Endothelial cell of umbilical vein (primary cell): Measurements from ENCODE around the gene PTCSC3. TPM values are rescaled to one million over a fixed set of nuclear protein-coding genes. Genes with fewer than 3 reads are reported as not detected.

Source experiments
- BruUV-seq: library from RNA; stranded (reverse); fragments of 400-500 nt; replicated peaks from 2 replicates; lab custom pipeline; 2021; lab: Mats Ljungman, UMichigan
- CTCF ChIA-PET: fragments of 300-600, 350-600 bp; sonication (Branson Sonifier 250); formaldehyde crosslinking; loops from one replicate; lab custom pipeline; 2021; ENCODE audit warnings: antibody characterized with exemption, inconsistent platforms; lab: Charles Lee
- POLR2A ChIA-PET: fragments of 300-600, 350-600 bp; sonication (Branson Sonifier 250); formaldehyde crosslinking; loops from one replicate; lab custom pipeline; 2021; ENCODE audit warnings: antibody characterized with exemption, inconsistent platforms; lab: Charles Lee
- DNase-seq: peaks from one replicate; pipeline ENCODE4 v3.0.0-alpha.2; 2011; ENCODE audit warnings: low read depth, low spot score
- FAIRE-seq: peaks from 2 replicates; lab custom pipeline; 2011; peaks lifted over from hg19 to GRCh38; lab: Jason Lieb, UNC
- H2AFZ ChIP-seq: 2 replicates; pipeline ENCODE4 v1.6.0; 2012; ENCODE audit warnings: low read depth, low read length, control low read depth, inconsistent platforms
- H3K27ac ChIP-seq: 2 replicates; pipeline ENCODE4 v1.5.1; 2011; ENCODE audit warnings: low read depth, mild to moderate bottlenecking, control low read depth, low read length, moderate library complexity; ENCODE audit not compliant: insufficient read depth
- H3K27me3 ChIP-seq, 2 experiments: 2 replicates each; pipeline versions ENCODE4 v1.6.0 to v1.6.1; 2011; ENCODE audit warnings: low read length in 2 of 2, mixed read lengths in 1 of 2; ENCODE audit not compliant: control insufficient read depth in 2 of 2, insufficient read depth in 2 of 2
- H3K36me3 ChIP-seq, 2 experiments: 2 replicates in 1 of 2; 3 replicates in 1 of 2; pipeline ENCODE4 v1.5.1; 2011; ENCODE audit warnings: low read length in 2 of 2, mild to moderate bottlenecking in 1 of 2, moderate library complexity in 1 of 2; ENCODE audit not compliant: control insufficient read depth in 2 of 2, insufficient read depth in 2 of 2; ENCODE audit errors: extremely low read depth in 1 of 2
- H3K4me1 ChIP-seq: 3 replicates; pipeline ENCODE4 v1.5.1; 2011; ENCODE audit warnings: mild to moderate bottlenecking, low read length; ENCODE audit not compliant: control insufficient read depth, insufficient read depth; ENCODE audit errors: extremely low read depth
- H3K4me2 ChIP-seq: 2 replicates; pipeline ENCODE4 v1.6.1; 2011; ENCODE audit warnings: low read length, control low read depth, mixed read lengths; ENCODE audit not compliant: insufficient read depth
- H3K4me3 ChIP-seq, 3 experiments: fragments of 200-600 bp in 1 of 3; sonication (generic), shearing (Covaris generic) in 1 of 3; replicated peaks in 1 of 3; 2 replicates each; pipeline ENCODE4 v1.5.1; 2011 to 2016; ENCODE audit warnings: control low read depth in 3 of 3, low read length in 3 of 3, mild to moderate bottlenecking in 2 of 3, inconsistent platforms in 1 of 3, low read depth in 1 of 3, moderate library complexity in 1 of 3; ENCODE audit not compliant: insufficient read depth in 1 of 3
- H3K79me2 ChIP-seq: 2 replicates; pipeline ENCODE4 v1.6.0; 2012; ENCODE audit warnings: low read length, inconsistent platforms; ENCODE audit not compliant: control insufficient read depth, insufficient read depth
- H3K9ac ChIP-seq: replicated peaks from 2 replicates; pipeline ENCODE3; 2011; ENCODE audit warnings: low read length, control low read depth; ENCODE audit not compliant: insufficient read depth; ENCODE audit errors: extremely low read depth
- H3K9me1 ChIP-seq: replicated peaks from 3 replicates; pipeline ENCODE4 v1.6.0; 2011; ENCODE audit warnings: mild to moderate bottlenecking, low read length; ENCODE audit not compliant: control insufficient read depth, insufficient read depth; ENCODE audit errors: extremely low read depth
- H3K9me3 ChIP-seq: replicated peaks from 2 replicates; pipeline ENCODE4 v1.5.1; 2012; ENCODE audit warnings: low read length, inconsistent platforms; ENCODE audit not compliant: control insufficient read depth, insufficient read depth
- H4K20me1 ChIP-seq: replicated peaks from 2 replicates; pipeline ENCODE3; 2011; ENCODE audit warnings: mild to moderate bottlenecking, low read length; ENCODE audit not compliant: control insufficient read depth, insufficient read depth; ENCODE audit errors: extremely low read depth
- EZH2 ChIP-seq: IDR thresholded peaks from 2 replicates; pipeline ENCODE4 v1.6.1; 2012; ENCODE audit warnings: borderline replicate concordance, low read depth, mild to moderate bottlenecking, moderate library complexity, low read length, inconsistent platforms; ENCODE audit not compliant: severe bottlenecking
- FOS ChIP-seq: IDR thresholded peaks from 2 replicates; pipeline ENCODE4 v1.6.1; 2011; ENCODE audit warnings: mild to moderate bottlenecking, low read length, moderate library complexity, borderline replicate concordance; ENCODE audit not compliant: insufficient read depth
- GATA2 ChIP-seq: IDR thresholded peaks from 2 replicates; pipeline ENCODE4 v1.7.0; 2011; ENCODE audit warnings: low read depth, mild to moderate bottlenecking, moderate library complexity, mixed read lengths, low read length; ENCODE audit not compliant: insufficient read length, insufficient read depth
- JUN ChIP-seq: IDR thresholded peaks from 2 replicates; pipeline ENCODE4 v1.6.1; 2011; ENCODE audit warnings: borderline replicate concordance, low read depth; ENCODE audit not compliant: insufficient read length, insufficient read depth
- MAX ChIP-seq: IDR thresholded peaks from 2 replicates; pipeline ENCODE4 v1.6.1; 2011; ENCODE audit not compliant: insufficient read depth, insufficient read length
- MYC ChIP-seq: IDR thresholded peaks from one replicate; pipeline ENCODE4 v1.6.1; 2011; ENCODE audit warnings: mild to moderate bottlenecking, low read depth, low read length
- POLR2A ChIP-seq: IDR thresholded peaks from 2 replicates; pipeline ENCODE4 v1.6.1; 2012; ENCODE audit warnings: low read depth, mild to moderate bottlenecking, control low read depth, low read length
- POLR2AphosphoS5 ChIP-seq: IDR thresholded peaks from 2 replicates; pipeline ENCODE4 v1.6.1; 2012; ENCODE audit warnings: low read depth, mild to moderate bottlenecking, control low read depth, low read length, moderate library complexity; ENCODE audit not compliant: insufficient read depth
- dilution Hi-C: fragments of 300-500 bp; cut with MboI; formaldehyde crosslinking; loops from one replicate; pipeline ENCODE4 v1.15.0; 2019; ENCODE audit warnings: low sequenced_read_pairs; ENCODE audit not compliant: extremely low pct_ligation_motif_present
- intact Hi-C: fragments of 100-400 bp; cut with micrococcal nuclease; formaldehyde crosslinking; loops from one replicate; pipeline ENCODE4 v1.10.0; 2022
- polyA plus RNA-seq, 4 experiments: library from polyadenylated mRNA; depleted of rRNA in 3 of 4; stranded (reverse) in 3 of 4; unstranded in 1 of 4; fragments of >200 nt; gene quantifications; 2 replicates each; pipeline versions ENCODE4 v1.2.1 to v1.2.3, GENCODE V29; 2011 to 2012; ENCODE audit warnings: missing spikeins in 1 of 4
- total RNA-seq: library from RNA; stranded (reverse); gene quantifications from 2 replicates; pipeline ENCODE4 v1.2.3, GENCODE V29; 2021
- TF ChIP-seq, protein P1 (sequence below), 2 donors: IDR thresholded peaks; 1 replicate in 1 of 2; 2 replicates in 1 of 2; pipeline ENCODE4 v1.5.1; 2011; ENCODE audit warnings: low read length in 2 of 2, mild to moderate bottlenecking in 2 of 2, moderate library complexity in 2 of 2, control low read depth in 1 of 2, inconsistent platforms in 1 of 2, low read depth in 1 of 2; ENCODE audit not compliant: insufficient read depth in 1 of 2; ENCODE audit errors: extremely low read depth in 1 of 2

PTCSC3 gene
- total and polyA plus RNA-seq, 2 donors (not counting 3 experiments of a cell fraction or from before 2014, with no cell fraction given): not detected

DNA sequence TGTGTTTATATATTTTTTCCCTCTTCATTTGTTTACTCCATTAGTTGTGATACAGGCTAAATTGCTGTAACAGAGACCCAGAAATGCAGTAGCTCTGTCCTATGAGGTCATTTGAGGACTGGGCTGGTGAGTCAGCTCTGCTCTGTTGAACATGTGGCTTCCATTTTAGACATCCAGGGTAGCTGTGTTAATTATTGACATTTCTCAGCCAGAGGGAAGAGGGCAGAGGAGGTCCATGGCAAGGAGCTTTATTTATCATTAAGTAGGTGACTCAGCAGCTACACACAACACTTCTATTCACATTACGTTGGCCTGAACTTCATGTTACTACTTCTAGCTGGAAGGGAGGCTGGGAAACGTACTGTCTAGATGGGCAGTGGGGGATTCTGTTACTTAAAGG, 85.4 kb downstream of the PTCSC3 start:
- no peak overlapping the region for H3K4me2 ChIP-seq
- no peaks in the 10 kb centered on the region for H4K20me1 ChIP-seq
- H3K79me2 ChIP-seq: no peaks in the 10 kb centered on the region
- no TSS peak for BruUV-seq
- no peak overlapping the region for H3K4me3 ChIP-seq
- FAIRE-seq (no peak), DNase-seq (no peak)
- intact Hi-C loops (no loop called here), dilution Hi-C loops (no loop called here)
- no peaks in the 10 kb centered on the region for H3K27me3 ChIP-seq
- no peak overlapping the region for H2AFZ ChIP-seq
- no peak overlapping the region for H3K9ac ChIP-seq
- no peaks in the 10 kb centered on the region for H3K36me3 ChIP-seq
- TF ChIP-seq FOS: no peak
- no peak for TF ChIP-seq POLR2A
- no peak for TF ChIP-seq EZH2
- no peak for TF ChIP-seq GATA2
- no peak for TF ChIP-seq POLR2AphosphoS5
- no peak for TF ChIP-seq MYC
- no peak for TF ChIP-seq MAX
- TF ChIP-seq JUN: no peak
- TF ChIP-seq, protein P1, sequence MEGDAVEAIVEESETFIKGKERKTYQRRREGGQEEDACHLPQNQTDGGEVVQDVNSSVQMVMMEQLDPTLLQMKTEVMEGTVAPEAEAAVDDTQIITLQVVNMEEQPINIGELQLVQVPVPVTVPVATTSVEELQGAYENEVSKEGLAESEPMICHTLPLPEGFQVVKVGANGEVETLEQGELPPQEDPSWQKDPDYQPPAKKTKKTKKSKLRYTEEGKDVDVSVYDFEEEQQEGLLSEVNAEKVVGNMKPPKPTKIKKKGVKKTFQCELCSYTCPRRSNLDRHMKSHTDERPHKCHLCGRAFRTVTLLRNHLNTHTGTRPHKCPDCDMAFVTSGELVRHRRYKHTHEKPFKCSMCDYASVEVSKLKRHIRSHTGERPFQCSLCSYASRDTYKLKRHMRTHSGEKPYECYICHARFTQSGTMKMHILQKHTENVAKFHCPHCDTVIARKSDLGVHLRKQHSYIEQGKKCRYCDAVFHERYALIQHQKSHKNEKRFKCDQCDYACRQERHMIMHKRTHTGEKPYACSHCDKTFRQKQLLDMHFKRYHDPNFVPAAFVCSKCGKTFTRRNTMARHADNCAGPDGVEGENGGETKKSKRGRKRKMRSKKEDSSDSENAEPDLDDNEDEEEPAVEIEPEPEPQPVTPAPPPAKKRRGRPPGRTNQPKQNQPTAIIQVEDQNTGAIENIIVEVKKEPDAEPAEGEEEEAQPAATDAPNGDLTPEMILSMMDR (IDR thresholded peaks at IDR 0.05; ENCODE audit: extremely low read depth in 1 of 2, insufficient read depth in 1 of 2, low read depth in 1 of 2, low read length in 2 of 2): no peak
- H3K27ac ChIP-seq: no peak overlapping the region
- H3K9me1 ChIP-seq: no peaks in the 10 kb centered on the region
- ChIA-PET CTCF (interaction anchor here (1.7 kb wide), 1 partner anchor 21 kb away, joined by 12 read pairs; no protein-coding TSS in a partner anchor), POLR2A (no interaction called here)
- no peaks in the 10 kb centered on the region for H3K9me3 ChIP-seq
- no peaks in the 10 kb centered on the region for H3K4me1 ChIP-seq
